Activated naive CD4-positive, alpha-beta T cell treated with anti-CD3 and anti-CD28 coated beads, Interleukin-2, amount 10 ng/mL, durations not matched to agents 7 days and 5 days (primary cell): ENCODE measurements around the gene GNA12.
"Not testable (repeated sequence)": the region's sequence is repeated elsewhere in the genome, so short reads cannot be mapped to it uniquely, and the experiment has no call there.

Experiments used
- CTCF ChIA-PET: fragments of 350-600 bp; sonication (Branson Sonifier 250); formaldehyde crosslinking; loops from one replicate; lab custom pipeline; 2021; ENCODE audit warnings: antibody characterized with exemption; lab: Charles Lee
- DNase-seq: peaks from one replicate; pipeline ENCODE4 v3.0.0-alpha.2; 2020
- H3K27ac Mint-ChIP-seq: one replicate; pipeline ENCODE4 v1.8.0; 2021; ENCODE audit warnings: mild to moderate bottlenecking, moderate library complexity, mixed read lengths
- H3K27me3 Mint-ChIP-seq: one replicate; pipeline ENCODE4 v1.8.0; 2021; ENCODE audit warnings: mild to moderate bottlenecking, mixed read lengths
- H3K36me3 Mint-ChIP-seq: one replicate; pipeline ENCODE4 v1.8.0; 2021; ENCODE audit warnings: mixed read lengths
- H3K4me1 Mint-ChIP-seq: one replicate; pipeline ENCODE4 v1.8.0; 2021; ENCODE audit warnings: mixed read lengths
- H3K4me3 Mint-ChIP-seq: one replicate; pipeline ENCODE4 v1.8.0; 2021; ENCODE audit warnings: mild to moderate bottlenecking, moderate library complexity, mixed read lengths
- H3K9me3 Mint-ChIP-seq: one replicate; pipeline ENCODE4 v1.8.0; 2021; ENCODE audit warnings: mixed read lengths

Gene GNA12

DNA sequence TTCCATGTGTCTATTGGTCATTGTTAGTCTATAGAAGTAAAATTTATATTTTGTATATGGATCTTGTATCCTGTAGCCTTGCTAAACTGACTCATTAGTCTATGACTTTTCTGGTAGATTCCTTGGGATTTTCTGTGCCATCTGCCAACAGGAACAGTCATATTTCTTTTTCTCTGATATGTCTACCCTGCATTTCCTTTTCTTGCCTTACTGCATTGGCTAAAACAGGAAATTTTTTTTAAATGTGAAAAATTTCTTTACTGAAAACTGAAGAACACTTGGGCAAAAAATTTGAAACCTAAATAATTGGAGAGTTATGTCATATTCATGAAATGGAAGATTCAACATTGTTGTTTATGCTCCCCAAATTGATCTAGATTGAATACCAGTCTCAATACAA is 88.6 kb downstream of the GNA12 start:
- Mint-ChIP-seq H3K27ac (no peak overlapping the region), H3K4me3 (no peak overlapping the region), H3K27me3 (no peaks in the 10 kb centered on the region), H3K36me3 (peaks cover 8% of the 10 kb centered on the region), H3K9me3 (no peaks in the 10 kb centered on the region), H3K4me1 (peaks cover 30% of the 10 kb centered on the region)
- CTCF ChIA-PET, result no interaction called here
- DNase-seq, result no peak

DNA sequence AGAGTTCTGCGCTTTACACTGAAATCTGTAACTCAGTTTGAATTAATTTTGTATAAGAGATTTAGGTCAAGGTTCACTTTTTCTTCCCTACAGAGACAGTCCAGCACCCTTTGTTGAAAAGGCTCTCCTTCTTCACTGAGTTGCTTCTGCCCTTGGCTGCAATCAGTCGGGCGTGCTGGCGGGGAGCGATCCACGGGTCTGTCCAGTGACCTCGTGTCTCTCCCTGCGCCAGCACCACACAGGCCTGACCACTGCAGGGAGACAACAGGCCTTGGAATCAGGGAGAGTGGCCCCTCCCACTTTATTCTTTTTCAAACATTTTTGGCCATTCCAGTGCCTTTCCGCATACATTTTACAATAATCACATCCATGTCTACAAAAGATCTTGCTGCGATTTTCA is 89.2 kb downstream of the GNA12 start:
- CTCF ChIA-PET, result no interaction called here
- no peaks in the 10 kb centered on the region for H3K9me3 Mint-ChIP-seq
- H3K27ac Mint-ChIP-seq, result no peak overlapping the region
- DNase-seq, result no peak
- peaks cover 24% of the 10 kb centered on the region for H3K4me1 Mint-ChIP-seq
- H3K36me3 Mint-ChIP-seq, result peaks cover 8% of the 10 kb centered on the region
- no peaks in the 10 kb centered on the region for H3K27me3 Mint-ChIP-seq
- H3K4me3 Mint-ChIP-seq, result no peak overlapping the region

GRCh38 chr7:2754086-2754485 is 90.0 kb downstream of the GNA12 start:
- Mint-ChIP-seq H3K4me3 (no peak overlapping the region), H3K36me3 (peaks cover 8% of the 10 kb centered on the region), H3K9me3 (no peaks in the 10 kb centered on the region), H3K27me3 (no peaks in the 10 kb centered on the region), H3K27ac (no peak overlapping the region), H3K4me1 (peaks cover 17% of the 10 kb centered on the region)
- CTCF ChIA-PET, result no interaction called here
- DNase-seq, result no peak

- peaks cover 11% of the 10 kb centered on the region for H3K4me1 Mint-ChIP-seq
- no peak overlapping the region for H3K27ac Mint-ChIP-seq
- no peaks in the 10 kb centered on the region for H3K27me3 Mint-ChIP-seq
- H3K9me3 Mint-ChIP-seq, result no peaks in the 10 kb centered on the region
- CTCF ChIA-PET, result no interaction called here
- H3K4me3 Mint-ChIP-seq, result no peak overlapping the region
- H3K36me3 Mint-ChIP-seq, result peaks cover 8% of the 10 kb centered on the region
- no peak for DNase-seq
Observed at GRCh38 chr7:2753148-2753547, 91.0 kb downstream of the GNA12 start.

- Mint-ChIP-seq H3K36me3 (peaks cover 4% of the 10 kb centered on the region), H3K27ac (no peak overlapping the region), H3K4me3 (no peak overlapping the region), H3K4me1 (no peaks in the 10 kb centered on the region), H3K9me3 (no peaks in the 10 kb centered on the region), H3K27me3 (no peaks in the 10 kb centered on the region)
- DNase-seq, result no peak
- CTCF ChIA-PET, result no interaction called here
Observed at GRCh38 chr7:2751086-2751485, 93.0 kb downstream of the GNA12 start.

DNA sequence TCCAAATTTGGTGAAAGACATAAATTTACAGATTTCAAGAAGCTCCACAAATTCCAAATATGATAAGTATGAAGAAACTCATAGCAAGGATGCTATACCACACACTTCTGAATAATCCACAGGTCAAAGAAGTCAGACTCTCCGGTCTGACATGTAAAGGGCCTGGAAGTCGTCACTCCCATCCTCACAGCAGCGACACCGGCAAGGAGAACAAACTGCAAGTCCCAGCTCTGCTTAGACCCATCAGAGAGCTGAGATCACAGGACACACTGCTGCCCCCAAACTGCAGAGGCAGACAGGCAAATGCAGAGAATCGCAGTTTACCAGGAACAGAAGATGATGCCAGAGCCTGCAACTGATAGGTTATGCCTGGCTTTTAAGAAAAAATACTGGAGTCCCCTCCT is 94.1 kb downstream of the GNA12 start:
- CTCF ChIA-PET, result no interaction called here
- Mint-ChIP-seq H3K27ac (no peak overlapping the region), H3K9me3 (no peaks in the 10 kb centered on the region), H3K4me3 (no peak overlapping the region), H3K36me3 (no peaks in the 10 kb centered on the region), H3K4me1 (no peaks in the 10 kb centered on the region), H3K27me3 (no peaks in the 10 kb centered on the region)
- DNase-seq, result no peak

DNA sequence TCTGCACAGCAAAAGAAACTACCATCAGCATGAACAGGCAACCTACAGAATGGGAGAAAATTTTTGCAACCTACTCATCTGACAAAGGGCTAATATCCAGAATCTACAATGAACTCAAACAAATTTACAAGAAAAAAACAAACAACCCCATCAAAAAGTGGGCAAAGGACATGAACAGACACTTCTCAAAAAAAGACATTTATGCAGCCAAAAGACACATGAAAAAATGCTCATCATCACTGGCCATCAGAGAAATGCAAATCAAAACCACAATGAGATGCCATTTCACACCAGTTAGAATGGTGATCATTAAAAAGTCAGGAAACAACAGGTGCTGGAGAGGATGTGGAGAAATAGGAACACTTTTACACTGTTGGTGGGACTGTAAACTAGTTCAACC is 95.4 kb downstream of the GNA12 start:
- H3K27me3 Mint-ChIP-seq, H3K4me3 Mint-ChIP-seq, DNase-seq, H3K9me3 Mint-ChIP-seq, H3K4me1 Mint-ChIP-seq, H3K36me3 Mint-ChIP-seq, H3K27ac Mint-ChIP-seq, CTCF ChIA-PET: not testable (repeated sequence)

DNA sequence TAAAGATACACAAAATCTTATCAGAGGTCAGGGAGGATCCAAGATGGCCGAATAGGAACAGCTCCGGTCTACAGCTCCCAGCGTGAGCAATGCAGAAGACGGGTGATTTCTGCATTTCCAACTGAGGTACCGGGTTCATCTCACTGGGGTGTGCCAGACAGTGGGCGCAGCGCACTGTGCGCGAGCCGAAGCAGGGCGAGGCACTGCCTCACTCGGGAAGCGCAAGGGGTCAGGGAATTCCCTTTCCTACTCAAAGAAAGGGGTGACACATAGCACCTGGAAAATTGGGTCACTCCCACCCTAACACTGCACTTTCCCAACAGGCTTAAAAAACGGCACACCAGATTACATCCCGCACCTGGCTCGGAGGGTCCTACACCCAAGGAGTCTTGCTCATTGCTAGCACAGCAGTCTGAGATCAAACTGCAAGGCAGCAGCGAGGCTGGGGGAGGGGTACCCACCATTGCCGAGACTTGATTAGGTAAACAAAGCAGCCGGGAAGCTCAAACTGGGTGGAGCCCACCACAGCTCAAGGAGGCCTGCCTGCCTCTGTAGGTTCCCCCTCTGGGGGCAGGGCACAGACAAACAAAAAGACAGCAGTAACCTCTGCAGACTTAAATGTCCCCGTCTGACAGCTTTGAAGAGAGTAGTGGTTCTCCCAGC is 100.5 kb downstream of the GNA12 start:
- CTCF ChIA-PET, H3K4me3 Mint-ChIP-seq, DNase-seq, H3K9me3 Mint-ChIP-seq, H3K4me1 Mint-ChIP-seq, H3K27me3 Mint-ChIP-seq, H3K27ac Mint-ChIP-seq, H3K36me3 Mint-ChIP-seq: not testable (repeated sequence)

DNA sequence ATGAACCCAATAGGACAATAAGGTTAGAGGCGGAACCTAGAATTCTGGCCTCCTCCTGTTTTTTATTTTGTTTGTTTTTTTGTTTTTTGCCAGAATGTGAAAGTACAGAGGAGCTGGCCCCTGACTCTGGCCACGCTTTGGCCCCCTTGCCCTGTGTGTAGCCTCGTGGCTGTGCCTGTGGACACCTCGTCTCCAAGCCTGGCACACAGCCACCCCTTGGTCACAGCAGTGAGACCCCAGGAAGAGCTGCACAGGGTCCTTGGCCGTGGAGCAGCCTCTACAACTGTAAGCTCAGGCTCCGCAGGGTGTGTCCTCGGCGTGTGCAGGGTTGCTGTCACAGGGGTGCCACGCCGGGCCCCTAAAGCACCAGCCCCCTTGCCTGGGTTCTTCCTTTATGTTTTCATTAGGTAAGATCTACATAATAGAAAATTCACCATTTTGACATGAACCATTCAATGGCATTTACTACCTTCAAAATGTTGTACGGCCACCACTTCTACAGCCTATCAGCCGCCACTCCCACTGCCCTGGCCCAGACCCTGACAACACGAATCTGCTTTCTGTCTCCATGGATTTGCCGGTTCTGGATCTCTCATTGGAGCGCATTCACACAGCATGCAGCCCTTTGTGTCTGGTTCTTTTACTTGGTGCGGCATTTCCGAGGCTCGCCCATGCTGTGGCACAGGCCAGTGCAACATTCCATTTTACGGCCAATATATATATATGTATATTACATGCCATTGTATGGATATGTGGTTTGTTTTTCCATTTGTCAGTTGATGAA is 105.2 kb downstream of the GNA12 start:
- no peak for DNase-seq
- Mint-ChIP-seq H3K4me3 (no peak overlapping the region), H3K27ac (peak overlapping the region; percentile 29), H3K36me3 (peaks cover 3% of the 10 kb centered on the region), H3K9me3 (no peaks in the 10 kb centered on the region), H3K4me1 (peaks cover 13% of the 10 kb centered on the region), H3K27me3 (peaks cover 3% of the 10 kb centered on the region)
- CTCF ChIA-PET, result no interaction called here

GRCh38 chr7:2737771-2738540 is 106.2 kb downstream of the GNA12 start:
- peaks cover 14% of the 10 kb centered on the region for H3K4me1 Mint-ChIP-seq
- no peak overlapping the region for H3K4me3 Mint-ChIP-seq
- H3K9me3 Mint-ChIP-seq, result no peaks in the 10 kb centered on the region
- no peak overlapping the region for H3K27ac Mint-ChIP-seq
- CTCF ChIA-PET, result no interaction called here
- peaks cover 4% of the 10 kb centered on the region for H3K36me3 Mint-ChIP-seq
- DNase-seq, result no peak
- H3K27me3 Mint-ChIP-seq, result peaks cover 3% of the 10 kb centered on the region

DNA sequence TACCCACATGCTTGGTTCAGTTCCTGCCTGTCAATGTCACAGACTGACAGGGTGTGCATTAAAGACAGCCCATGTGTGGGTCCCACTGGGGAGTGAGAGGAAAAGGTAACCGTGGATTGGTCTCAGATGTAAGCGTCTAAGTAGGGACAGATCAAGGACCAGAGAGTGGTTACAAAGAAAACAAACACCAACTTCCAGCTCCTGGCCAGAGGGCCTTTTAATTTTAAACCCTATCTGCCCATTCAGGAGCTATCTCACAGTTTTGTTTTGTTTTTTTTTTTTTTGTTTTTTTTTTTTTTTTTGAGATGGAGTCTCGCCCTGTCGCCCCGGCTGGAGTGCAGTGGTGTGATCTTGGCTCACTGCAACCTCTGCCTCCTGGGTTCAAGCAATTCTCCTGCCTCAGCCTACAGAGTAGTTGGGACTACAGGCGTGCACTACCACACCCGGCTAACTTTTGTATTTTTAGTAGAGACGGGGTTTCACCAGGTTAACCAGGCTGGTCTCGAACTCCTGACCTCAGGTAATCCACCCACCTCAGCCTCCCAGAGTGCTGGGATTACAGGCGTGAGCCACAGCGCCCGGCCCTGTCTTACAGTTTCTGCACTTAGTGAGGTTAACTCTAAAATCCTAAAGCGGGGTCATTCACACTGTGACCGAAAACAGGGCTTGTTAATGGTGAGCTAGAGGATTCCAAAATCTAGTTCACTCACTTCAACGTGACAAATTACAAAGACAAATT is 106.9 kb downstream of the GNA12 start:
- H3K27me3 Mint-ChIP-seq, H3K9me3 Mint-ChIP-seq, CTCF ChIA-PET, H3K36me3 Mint-ChIP-seq, H3K27ac Mint-ChIP-seq, DNase-seq, H3K4me3 Mint-ChIP-seq: not testable (repeated sequence)
- H3K4me1 Mint-ChIP-seq, result peaks cover 15% of the 10 kb centered on the region

DNA sequence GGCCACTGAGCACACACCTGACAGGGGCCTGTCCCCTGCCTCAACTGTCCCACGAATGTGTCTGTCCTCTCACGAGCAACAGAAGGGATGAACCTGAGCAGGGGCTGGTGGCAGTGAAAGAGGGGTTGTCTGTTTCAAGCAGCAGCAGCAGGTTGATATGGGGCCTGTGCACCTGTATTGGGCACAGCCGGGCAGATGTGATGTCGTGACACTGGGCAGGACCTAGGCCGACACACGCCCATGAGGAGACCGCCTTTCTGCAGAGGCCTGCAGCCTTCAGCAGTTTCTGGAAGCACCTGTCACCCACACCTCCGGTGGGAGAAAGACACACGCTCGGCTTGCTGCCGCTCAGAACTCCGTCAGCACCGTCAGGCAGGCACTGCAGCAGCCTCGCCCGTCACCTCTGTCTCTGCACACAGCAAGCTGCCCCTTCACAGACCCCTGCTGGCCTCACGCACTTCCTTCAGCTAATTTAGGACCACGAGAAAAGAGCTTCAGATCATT is 107.6 kb downstream of the GNA12 start:
- CTCF ChIA-PET, result no interaction called here
- Mint-ChIP-seq H3K27ac (no peak overlapping the region), H3K36me3 (peaks cover 5% of the 10 kb centered on the region), H3K4me3 (no peak overlapping the region), H3K9me3 (no peaks in the 10 kb centered on the region), H3K27me3 (peaks cover 3% of the 10 kb centered on the region), H3K4me1 (peaks cover 22% of the 10 kb centered on the region)
- DNase-seq, result no peak

DNA sequence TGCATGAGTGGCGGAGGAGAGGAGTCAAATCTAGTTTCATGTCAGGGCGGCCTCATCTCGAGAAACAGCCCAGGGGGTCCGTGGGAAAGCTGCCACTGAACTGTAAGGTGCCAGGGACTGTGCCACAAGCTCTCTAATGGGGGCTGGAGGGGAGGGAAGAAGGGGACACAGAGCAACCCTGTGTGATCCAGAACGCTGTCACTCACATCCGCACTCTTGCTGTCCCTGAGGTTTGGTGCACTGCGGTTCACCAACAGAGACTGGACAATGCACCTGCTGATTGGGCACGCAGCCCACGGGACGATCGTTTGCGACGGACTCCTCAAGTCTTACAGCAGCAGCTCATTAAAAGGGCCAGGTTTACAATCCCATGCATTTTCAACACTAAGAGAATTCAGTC is 108.4 kb downstream of the GNA12 start:
- peaks cover 22% of the 10 kb centered on the region for H3K4me1 Mint-ChIP-seq
- no peaks in the 10 kb centered on the region for H3K9me3 Mint-ChIP-seq
- H3K27me3 Mint-ChIP-seq, result peaks cover 3% of the 10 kb centered on the region
- DNase-seq, result no peak
- no peak overlapping the region for H3K4me3 Mint-ChIP-seq
- peaks cover 5% of the 10 kb centered on the region for H3K36me3 Mint-ChIP-seq
- CTCF ChIA-PET, result interaction anchor here (0.8 kb wide), 1 partner anchor 20 kb away, joined by 3 read pairs; no protein-coding TSS in a partner anchor
- no peak overlapping the region for H3K27ac Mint-ChIP-seq
